Stimulated activated CD4-positive, alpha-beta T cell treated with anti-CD3 and anti-CD28 coated beads, Interleukin-1b, Interleukin-23, amount 100 ng/mL, for 48 hours (primary cell): ENCODE measurements around the gene SCYGR5.
"Not testable (repeated sequence)": the region's sequence is repeated elsewhere in the genome, so short reads cannot be mapped to it uniquely, and the experiment has no call there.

Source experiments
- DNase-seq: peaks from one replicate; pipeline ENCODE4 v3.0.0-alpha.2; 2020

The SCYGR5 gene

GRCh38 chr2:227666631-227667170 lies at the start of gene SCYGR5:
TSS of gene SCYGR5 (plus strand) at chr2:227666804. CDS start at chr2:227666804, 0 bp downstream.
- not testable (repeated sequence) for DNase-seq

- DNase-seq = no peak
These were observed 49.0 kb upstream of the SCYGR5 start, which contains the start of gene SCYGR4 for GRCh38 chr2:227617316-227618230. TSS of gene SCYGR4 (plus strand) at chr2:227617498. CDS start at chr2:227617498, 0 bp downstream.

GRCh38 chr2:227623226-227623625 lies 43.4 kb upstream of the SCYGR5 start:
- DNase-seq = no peak

- DNase-seq = no peak
These were observed 41.2 kb upstream of the SCYGR5 start for GRCh38 chr2:227625420-227625819.

GRCh38 chr2:227626580-227627151 lies 39.9 kb upstream of the SCYGR5 start:
- DNase-seq = no peak

GRCh38 chr2:227627769-227628168 lies 38.8 kb upstream of the SCYGR5 start:
- DNase-seq = no peak

GRCh38 chr2:227629435-227629834 lies 37.2 kb upstream of the SCYGR5 start:
- DNase-seq = no peak

GRCh38 chr2:227630322-227630721 lies 36.3 kb upstream of the SCYGR5 start:
- DNase-seq = no peak

- no peak for DNase-seq
These were observed 33.8 kb upstream of the SCYGR5 start for GRCh38 chr2:227632827-227633226.

GRCh38 chr2:227634201-227634600 lies 32.4 kb upstream of the SCYGR5 start:
- no peak for DNase-seq

GRCh38 chr2:227642656-227643055 lies 23.9 kb upstream of the SCYGR5 start:
- DNase-seq = no peak

- DNase-seq = no peak
These were observed 22.5 kb upstream of the SCYGR5 start for GRCh38 chr2:227643990-227644551.

GRCh38 chr2:227653419-227653818 lies 13.2 kb upstream of the SCYGR5 start:
- DNase-seq = no peak

- DNase-seq = no peak
These were observed 12.2 kb upstream of the SCYGR5 start for GRCh38 chr2:227654426-227654825.

- DNase-seq = peak; percentile 6
These were observed 11.2 kb upstream of the SCYGR5 start for GRCh38 chr2:227655454-227655853.

- DNase-seq = no peak
These were observed 9.3 kb upstream of the SCYGR5 start for GRCh38 chr2:227657199-227657845.

- no peak for DNase-seq
These were observed 5.5 kb upstream of the SCYGR5 start for GRCh38 chr2:227661025-227661649.

GRCh38 chr2:227661827-227662226 lies 4.8 kb upstream of the SCYGR5 start:
- no peak for DNase-seq

- no peak for DNase-seq
These were observed 1.2 kb upstream of the SCYGR5 start for GRCh38 chr2:227665189-227665940.

- no peak for DNase-seq
These were observed 4.7 kb downstream of the SCYGR5 start for GRCh38 chr2:227671170-227671905.

GRCh38 chr2:227673620-227674019 lies 7.0 kb downstream of the SCYGR5 start:
- DNase-seq = not testable (repeated sequence)
